NB4 (cell line): Measurements from ENCODE around the gene STAT5B.

Source experiments
- MYC ChIP-seq: IDR thresholded peaks from 2 replicates; pipeline ENCODE4 v1.6.1; 2011; ENCODE audit warnings: low read depth, low read length
- POLR2A ChIP-seq: IDR thresholded peaks from 2 replicates; pipeline ENCODE4 v1.6.1; 2011; ENCODE audit warnings: mild to moderate bottlenecking; ENCODE audit not compliant: insufficient read length; ENCODE audit errors: extremely low read depth
- TF ChIP-seq, protein P1 (sequence below): IDR thresholded peaks from one replicate; pipeline ENCODE4 v1.5.1; 2012; ENCODE audit warnings: low read depth, low read length
- TF ChIP-seq, protein P2 (sequence below): IDR thresholded peaks from 2 replicates; pipeline ENCODE4 v1.6.1; 2011; ENCODE audit warnings: low read depth, low read length

GRCh38 chr17:42233994-42234393 lies 42.2 kb downstream of the STAT5B start:
- no peak for TF ChIP-seq MYC
- TF ChIP-seq, protein P1, sequence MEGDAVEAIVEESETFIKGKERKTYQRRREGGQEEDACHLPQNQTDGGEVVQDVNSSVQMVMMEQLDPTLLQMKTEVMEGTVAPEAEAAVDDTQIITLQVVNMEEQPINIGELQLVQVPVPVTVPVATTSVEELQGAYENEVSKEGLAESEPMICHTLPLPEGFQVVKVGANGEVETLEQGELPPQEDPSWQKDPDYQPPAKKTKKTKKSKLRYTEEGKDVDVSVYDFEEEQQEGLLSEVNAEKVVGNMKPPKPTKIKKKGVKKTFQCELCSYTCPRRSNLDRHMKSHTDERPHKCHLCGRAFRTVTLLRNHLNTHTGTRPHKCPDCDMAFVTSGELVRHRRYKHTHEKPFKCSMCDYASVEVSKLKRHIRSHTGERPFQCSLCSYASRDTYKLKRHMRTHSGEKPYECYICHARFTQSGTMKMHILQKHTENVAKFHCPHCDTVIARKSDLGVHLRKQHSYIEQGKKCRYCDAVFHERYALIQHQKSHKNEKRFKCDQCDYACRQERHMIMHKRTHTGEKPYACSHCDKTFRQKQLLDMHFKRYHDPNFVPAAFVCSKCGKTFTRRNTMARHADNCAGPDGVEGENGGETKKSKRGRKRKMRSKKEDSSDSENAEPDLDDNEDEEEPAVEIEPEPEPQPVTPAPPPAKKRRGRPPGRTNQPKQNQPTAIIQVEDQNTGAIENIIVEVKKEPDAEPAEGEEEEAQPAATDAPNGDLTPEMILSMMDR, result no peak
- TF ChIP-seq POLR2A, result no peak
- TF ChIP-seq, protein P2, sequence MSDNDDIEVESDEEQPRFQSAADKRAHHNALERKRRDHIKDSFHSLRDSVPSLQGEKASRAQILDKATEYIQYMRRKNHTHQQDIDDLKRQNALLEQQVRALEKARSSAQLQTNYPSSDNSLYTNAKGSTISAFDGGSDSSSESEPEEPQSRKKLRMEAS, result no peak
